ENCODE data around the gene TMEM132E.

Gene TMEM132E

GRCh38 chr17:34665819-34666763, 86.7 kb downstream of the TMEM132E start:
- DNase-seq: peak; percentile 76

- DNase-seq: no peak
These were observed 88.3 kb downstream of the TMEM132E start for GRCh38 chr17:34667656-34668055.

GRCh38 chr17:34668206-34668605, 88.8 kb downstream of the TMEM132E start:
- DNase-seq: no peak

- no peak for DNase-seq
These were observed 90.1 kb downstream of the TMEM132E start for GRCh38 chr17:34669511-34669910.

- no peak for DNase-seq
These were observed 91.2 kb downstream of the TMEM132E start for GRCh38 chr17:34670618-34671017.

GRCh38 chr17:34671191-34671590, 91.8 kb downstream of the TMEM132E start:
- DNase-seq: no peak

- DNase-seq: no peak
These were observed 92.9 kb downstream of the TMEM132E start for GRCh38 chr17:34672176-34672785.

GRCh38 chr17:34673516-34673915, 94.1 kb downstream of the TMEM132E start:
- DNase-seq: peak; percentile 61

GRCh38 chr17:34673995-34674890, 94.9 kb downstream of the TMEM132E start:
- DNase-seq: peak; percentile 23

- DNase-seq: no peak
These were observed 95.8 kb downstream of the TMEM132E start for GRCh38 chr17:34675143-34675542.

GRCh38 chr17:34675605-34676004, 96.2 kb downstream of the TMEM132E start:
- DNase-seq: no peak

GRCh38 chr17:34680151-34680550, 100.8 kb downstream of the TMEM132E start:
- no peak for DNase-seq

- no peak for DNase-seq
These were observed 102.9 kb downstream of the TMEM132E start for GRCh38 chr17:34682305-34682704.

- no peak for DNase-seq
These were observed 104.0 kb downstream of the TMEM132E start for GRCh38 chr17:34683390-34683789.

Measured in NCI-H2171 (cell line).